Urothelium cell line (cell line): ENCODE measurements around the gene NFATC1.
A peak's percentile ranks its signal among the peaks of the same experiment; 100 is the strongest.

ENCODE experiments used
- DNase-seq: peaks from one replicate; pipeline ENCODE4 v3.0.0; 2011; ENCODE audit warnings: low spot score, mixed read lengths
- FAIRE-seq: peaks from 2 replicates; lab custom pipeline; 2011; peaks lifted over from hg19 to GRCh38; lab: Jason Lieb, UNC

Gene NFATC1

DNA sequence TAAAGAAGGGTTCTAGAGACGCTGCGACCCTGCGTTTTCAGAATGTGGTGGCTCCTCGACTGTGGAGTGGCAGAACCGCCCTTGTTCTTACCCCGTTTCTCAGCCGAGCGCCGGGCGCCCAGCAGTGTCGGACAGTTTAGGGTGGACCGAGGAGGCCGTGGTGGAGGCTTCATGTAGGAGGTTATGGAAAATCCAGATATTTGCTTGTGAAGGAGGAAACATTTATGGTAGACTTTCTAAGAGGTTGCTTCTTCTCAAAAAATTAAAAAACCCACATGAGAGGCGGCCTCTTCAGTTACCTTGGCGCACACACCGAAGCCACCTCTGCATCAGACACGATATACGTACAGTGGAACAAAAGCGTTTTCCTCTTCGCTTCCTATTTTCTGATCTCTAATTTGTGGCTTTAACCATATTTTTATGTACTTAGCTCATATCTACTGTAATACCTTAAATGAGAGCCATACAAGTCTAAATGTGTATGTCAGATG, 120.8 kb downstream of the NFATC1 start:
- DNase-seq: no peak
- FAIRE-seq: no peak

DNA sequence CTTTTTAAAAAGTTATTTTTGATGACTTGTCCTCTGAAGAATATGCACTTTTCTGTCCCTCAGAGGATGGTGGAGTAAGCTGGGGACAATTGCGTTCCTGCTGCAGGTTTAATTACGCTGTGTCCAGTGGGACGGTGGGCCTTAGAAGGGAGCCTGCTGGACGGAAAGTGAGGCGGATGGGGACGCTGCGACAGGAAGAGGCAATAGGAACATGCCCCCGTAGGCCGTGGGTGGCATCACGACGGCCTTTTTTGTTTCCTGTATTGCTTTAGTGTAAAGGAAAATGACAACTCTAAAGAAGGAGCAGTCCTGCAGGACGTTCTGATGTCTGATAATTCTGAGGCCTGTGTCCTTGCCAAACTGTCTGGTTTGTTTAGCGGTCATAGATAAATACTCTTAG, 121.6 kb downstream of the NFATC1 start:
- DNase-seq (no peak), FAIRE-seq (no peak)

DNA sequence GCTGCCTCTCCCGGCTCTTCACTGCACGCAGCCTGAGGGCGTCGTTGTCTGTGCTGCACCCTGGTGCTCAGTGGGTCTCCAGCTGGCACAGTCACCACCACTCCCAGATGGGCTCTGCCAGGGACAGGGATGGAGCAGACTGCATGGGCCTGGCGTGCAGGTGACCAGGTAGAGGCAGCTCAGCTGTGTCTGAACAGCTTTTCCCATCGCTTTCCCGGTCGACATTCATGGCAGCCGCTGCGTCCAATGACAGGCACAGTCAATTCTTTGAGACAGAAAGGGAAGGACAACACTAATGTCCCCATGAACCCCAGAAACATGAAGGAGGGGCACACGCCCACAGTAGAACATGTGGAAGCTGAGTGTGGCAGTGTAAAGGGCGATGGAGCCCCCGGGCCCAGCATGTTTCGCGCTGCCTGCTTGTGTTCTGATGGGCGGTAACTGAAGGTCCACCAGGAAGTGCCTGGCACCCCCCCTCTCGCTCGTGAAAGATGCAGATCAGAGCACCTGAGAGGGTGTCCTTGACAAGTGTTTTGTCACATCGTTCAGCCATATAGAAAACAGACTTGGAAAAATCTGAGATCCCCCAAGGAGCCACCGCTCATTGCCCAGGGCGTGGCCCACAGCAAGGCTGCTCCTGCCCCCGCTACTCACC, 122.4 kb downstream of the NFATC1 start:
- DNase-seq: no peak
- FAIRE-seq: no peak

DNA sequence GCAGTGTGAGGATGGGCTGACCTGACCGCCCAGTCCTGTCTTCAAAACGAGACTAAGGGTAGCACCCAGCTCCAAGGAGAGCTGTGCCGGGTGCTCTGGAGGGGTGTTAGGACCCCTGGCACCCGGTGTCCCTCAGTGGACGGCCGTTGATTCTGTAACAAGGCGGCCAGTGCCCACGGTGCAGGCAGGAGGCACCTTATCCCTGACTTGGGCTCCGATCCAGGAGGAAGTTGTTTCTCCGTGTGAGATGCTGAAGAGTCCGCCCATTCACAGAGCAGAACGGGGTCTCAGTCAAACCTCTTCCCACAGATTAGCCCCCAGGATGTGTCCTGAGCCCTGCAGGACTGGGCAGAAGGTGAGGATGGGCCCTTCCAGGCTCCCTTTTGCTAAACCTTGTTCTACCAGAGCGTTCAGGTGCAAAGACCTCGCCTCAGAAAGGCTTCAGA, 123.0 kb downstream of the NFATC1 start:
- FAIRE-seq (no peak), DNase-seq (no peak)

DNA sequence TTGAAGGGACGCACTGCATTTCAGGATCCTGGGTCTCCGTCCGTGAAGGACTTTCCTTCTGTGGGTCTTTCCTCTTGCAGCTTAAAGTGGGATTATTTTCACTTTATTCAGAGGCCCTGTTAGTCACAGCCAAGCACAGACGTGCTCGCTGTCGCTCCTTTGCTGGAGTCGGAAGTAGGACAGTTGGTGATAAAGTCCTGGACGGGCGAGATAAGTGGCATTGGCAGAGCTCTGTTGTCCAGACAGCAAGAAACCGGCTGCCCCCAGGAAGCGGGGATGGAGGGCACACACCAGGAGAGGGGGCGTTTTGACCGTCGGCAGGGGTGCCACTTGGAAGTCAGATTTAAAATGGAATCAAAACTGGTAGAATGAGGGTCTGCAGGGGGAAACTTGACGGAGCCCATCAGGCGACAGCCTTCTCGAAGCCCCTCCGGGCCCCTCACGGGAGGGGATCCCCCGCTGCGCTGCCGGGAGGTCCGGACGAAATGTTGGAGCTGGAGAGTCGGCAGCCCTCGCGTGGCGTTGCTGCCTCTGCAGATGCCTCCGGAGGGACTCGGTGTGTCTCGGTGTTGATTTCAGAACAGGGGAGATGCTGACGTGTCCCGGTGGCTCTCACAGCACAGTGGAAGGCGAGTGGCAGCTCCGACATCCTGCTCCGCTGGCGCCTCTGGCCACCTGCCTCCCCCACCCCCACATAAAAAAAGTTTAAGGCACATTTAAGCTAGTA, 124.2 kb downstream of the NFATC1 start:
- DNase-seq (no peak), FAIRE-seq (no peak)

DNA sequence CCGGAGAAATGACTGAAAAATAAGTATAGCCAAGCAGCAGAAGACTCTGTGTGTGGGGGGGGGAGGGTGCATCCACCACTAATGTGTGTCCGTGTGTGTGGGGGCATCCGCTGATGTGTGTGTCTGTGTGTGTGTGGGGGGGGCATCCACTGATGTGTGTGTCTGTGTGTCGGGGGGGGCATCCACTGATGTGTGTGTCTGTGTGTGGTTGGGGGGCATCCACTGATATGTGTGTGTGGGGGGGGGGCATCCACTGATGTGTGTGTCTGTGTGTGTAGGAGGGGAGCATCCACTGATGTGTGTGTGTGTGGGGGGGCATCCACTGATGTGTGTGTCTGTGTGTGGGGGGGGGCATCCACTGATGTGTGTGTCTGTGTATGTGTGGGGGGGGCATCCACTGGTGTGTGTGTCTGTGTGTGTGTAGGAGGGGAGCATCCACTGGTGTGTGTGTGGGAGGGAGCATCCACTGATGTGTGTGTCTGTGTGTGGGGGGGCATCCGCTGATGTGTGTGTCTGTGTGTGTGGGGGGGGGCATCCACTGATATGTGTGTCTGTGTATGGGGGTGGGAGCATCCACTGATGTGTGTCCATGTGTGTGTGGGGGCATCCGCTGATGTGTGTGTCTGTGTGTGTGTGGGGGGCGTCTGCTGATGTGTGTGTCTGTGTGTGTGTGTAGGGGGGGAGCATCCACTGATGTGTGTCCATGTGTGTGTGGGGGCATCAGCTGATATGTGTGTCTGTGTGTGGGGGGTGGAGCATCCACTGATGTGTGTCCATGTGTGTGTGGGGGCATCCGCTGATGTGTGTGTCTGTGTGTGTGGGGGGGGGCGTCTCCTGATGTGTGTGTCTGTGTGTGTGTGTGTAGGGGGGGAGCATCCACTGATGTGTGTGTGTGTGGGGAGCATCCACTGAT, 125.0 kb downstream of the NFATC1 start:
- peak; percentile 42 for FAIRE-seq
- DNase-seq: no peak

DNA sequence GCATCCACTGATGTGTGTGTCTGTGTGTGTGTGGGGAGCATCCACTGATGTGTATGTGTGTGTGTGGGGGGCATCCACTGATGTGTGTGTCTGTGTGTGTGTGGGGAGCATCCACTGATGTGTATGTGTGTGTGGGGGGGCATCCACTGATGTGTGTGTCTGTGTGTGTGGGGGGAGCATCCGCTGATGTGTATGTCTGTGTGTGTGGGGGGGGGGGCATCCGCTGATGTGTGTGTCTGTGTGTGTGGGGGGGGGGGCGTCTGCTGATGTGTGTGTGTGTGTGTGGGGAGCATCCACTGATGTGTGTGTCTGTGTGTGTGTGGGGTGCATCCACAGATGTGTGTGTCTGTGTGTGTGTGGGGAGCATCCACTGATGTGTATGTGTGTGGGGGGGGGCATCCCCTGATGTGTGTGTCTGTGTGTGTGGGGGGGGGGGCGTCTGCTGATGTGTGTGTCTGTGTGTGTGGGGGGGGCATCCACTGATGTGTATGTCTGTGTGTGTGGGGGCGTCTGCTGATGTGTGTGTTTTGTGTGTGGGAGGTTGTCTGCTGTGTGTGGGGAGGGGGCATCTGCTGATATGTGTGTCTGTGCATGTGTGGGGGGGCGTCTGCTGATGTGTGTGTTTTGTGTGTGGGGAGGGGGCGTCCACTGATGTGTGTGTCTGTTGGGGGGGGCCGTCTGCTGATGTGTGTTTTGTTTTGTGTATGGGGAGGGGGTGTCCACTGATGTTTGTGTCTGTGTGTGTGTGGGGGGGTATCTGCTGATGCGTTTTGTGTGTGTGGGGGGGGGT, 125.9 kb downstream of the NFATC1 start:
- no peak for DNase-seq
- peak; percentile 48 for FAIRE-seq

DNA sequence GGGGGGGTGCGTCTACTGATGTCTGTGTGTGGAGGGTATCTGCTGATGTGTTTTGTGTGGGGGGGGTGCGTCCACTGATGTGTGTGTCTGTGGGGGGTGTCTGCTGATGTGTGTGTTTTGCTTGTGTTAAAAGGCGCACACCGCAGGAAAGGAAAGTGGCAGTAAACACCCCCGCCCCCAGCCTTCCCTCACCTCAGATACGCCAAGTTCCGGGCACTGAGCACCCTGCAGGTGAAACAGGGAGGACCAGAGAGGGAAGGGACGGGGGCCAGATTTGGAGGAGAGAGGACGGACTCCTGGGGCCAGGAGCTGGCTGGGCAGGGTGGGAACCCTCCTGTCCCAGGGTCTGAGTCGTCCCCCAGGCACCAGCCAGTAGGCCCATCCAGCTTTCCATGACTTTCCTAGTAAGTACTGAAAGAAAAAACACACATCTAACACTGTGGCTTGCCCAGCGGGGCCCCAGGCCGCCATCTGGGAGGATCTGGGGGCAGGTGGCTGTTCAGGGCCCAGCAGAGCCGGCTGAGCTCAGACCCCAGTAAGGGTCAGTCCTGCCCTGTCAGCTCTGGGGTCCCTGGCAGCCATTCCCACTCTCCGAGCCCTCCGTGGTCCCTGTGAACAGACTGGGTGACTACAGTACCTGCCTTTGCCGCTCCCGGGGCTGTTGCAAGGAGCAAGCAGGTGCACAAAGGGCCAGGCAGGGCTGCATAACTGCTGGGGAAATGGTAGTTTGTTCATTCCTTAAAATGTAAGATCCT, 126.9 kb downstream of the NFATC1 start:
- no peak for FAIRE-seq

DNA sequence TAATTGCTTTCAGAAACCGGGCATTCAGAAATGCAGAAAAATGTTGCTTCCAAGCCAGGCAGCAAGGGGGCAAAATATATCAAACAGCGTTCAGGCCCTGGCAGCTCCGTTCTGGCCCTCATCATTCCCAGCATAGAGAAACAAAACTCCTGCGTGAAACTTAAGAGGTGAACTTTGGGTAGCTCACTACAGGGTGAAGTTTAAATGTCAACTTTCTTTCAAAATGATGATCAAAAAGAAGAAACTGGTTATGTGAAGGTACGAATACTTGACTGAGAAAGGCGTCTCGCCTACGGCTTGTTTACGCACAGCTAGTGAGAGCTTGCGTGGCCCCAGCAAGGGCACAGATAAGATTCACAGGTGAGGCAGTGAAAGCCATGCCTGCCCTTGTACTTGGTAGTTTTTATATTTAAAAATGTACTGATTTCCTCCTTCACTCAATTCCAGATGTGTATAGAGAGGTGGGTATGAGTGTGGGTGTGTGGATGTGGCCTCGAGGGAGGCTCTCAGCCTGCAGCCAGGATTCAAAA, 127.5 kb downstream of the NFATC1 start:
- FAIRE-seq: no peak
- no peak for DNase-seq

More for the DNA sequence above, 126.9 kb downstream of the NFATC1 start:
- DNase-seq: no peak

DNA sequence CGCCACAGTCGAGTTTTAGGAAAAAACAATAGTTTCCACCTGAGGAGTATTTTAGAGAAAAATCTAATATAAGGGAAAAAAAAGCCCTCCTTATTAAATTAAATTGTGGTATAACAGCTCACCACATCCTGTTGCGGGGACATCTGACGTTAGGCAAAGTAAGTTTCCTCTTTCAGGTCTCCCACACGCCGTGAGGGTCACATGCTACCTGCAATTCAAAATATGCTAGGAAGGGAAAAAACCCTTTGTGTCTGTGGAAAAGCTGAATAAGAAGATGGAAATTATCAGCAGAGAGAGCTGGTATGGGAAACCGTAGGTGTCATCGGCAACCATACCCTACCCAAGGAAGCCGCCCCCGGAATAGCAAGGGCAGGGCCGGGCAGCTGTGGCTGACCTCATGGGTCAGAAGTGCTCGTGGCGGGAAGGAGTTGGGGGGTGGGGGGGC, 128.0 kb downstream of the NFATC1 start:
- DNase-seq (peak; percentile 52), FAIRE-seq (no peak)

DNA sequence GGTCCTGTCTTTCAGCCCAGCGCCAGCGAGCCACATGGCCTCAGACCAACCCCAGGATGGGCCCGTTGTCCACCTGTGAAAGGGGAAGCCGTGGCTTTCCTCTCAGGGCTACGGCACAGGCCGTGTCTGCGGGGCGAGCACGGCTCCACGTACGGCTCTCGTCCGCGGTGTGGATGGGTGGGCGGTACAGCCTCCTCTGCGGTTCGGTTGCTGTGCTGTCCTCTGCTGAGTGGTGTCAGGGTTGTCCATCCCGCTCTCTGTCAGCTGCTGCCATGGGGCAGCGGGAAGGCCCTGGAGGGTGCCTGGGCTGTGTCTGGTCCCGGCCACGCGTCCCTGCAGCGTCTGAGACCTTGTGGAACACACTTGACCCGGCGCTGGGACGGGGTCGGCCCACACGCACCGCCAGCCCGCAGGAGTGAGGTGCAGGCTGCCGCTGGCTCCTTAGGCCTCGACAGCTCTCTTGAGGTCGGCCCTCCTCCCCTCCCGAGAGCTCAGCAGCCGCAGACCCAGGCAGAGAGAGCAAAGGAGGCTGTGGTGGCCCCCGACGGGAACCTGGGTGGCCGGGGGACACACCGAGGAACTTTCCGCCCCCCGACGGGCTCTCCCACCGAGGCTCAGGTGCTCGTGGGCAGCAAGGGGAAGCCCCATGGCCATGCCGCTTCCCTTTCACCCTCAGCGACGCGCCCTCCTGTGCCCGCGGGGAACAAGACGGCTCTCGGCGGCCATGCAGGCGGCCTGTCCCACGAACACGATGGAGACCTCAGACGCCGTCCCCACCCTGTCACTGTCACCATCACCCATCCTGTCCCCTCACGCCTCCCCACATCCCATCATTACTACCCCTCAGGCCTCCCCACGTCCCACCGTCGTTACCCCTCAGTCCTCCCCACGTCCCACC, 128.7 kb downstream of the NFATC1 start:
- FAIRE-seq (no peak), DNase-seq (no peak)

DNA sequence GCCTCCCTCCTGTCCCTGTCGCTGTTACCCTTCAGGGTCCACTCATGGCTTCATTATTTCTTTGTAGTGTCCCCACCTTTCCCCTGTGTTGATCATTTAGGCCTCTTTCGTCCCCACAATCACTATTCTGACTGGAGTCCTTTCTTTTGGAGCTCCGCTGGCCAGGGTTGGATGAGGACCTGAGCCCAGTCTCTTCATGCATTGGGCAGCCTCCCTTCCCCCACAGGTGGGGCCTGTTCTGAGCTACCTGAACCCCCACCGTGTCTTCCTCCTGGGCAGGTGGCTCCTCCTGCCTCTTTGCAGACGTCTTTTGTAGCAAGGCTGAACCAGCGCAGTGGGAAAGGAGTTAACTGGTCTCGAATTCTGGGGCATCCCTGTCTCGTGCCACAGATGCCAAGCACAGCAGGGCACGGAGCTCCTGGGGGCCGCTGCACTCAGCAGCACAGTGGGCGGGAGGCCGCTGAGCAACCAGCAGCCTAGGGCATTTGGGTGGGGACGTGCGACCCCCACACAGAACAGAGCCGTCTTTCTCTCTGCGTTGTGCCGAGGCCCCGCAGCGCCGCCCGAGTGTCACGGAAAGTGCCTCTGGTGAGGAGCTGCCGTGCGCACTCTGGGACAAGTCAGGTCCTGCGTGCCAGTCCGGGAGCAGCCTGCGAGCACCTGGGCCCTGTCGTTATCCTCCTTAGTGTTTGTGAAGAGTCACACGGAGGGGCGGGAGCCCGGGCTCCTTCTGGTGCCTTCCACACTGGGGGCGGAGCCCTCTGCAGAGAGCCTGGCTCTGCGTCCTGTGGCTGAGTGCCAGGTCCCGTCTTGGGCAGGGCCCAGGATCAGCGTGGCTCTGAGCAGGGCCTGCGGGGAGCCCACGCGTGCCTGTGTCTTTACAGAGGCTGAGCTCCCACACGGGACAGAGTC, 130.1 kb downstream of the NFATC1 start:
- FAIRE-seq (no peak), DNase-seq (no peak)

DNA sequence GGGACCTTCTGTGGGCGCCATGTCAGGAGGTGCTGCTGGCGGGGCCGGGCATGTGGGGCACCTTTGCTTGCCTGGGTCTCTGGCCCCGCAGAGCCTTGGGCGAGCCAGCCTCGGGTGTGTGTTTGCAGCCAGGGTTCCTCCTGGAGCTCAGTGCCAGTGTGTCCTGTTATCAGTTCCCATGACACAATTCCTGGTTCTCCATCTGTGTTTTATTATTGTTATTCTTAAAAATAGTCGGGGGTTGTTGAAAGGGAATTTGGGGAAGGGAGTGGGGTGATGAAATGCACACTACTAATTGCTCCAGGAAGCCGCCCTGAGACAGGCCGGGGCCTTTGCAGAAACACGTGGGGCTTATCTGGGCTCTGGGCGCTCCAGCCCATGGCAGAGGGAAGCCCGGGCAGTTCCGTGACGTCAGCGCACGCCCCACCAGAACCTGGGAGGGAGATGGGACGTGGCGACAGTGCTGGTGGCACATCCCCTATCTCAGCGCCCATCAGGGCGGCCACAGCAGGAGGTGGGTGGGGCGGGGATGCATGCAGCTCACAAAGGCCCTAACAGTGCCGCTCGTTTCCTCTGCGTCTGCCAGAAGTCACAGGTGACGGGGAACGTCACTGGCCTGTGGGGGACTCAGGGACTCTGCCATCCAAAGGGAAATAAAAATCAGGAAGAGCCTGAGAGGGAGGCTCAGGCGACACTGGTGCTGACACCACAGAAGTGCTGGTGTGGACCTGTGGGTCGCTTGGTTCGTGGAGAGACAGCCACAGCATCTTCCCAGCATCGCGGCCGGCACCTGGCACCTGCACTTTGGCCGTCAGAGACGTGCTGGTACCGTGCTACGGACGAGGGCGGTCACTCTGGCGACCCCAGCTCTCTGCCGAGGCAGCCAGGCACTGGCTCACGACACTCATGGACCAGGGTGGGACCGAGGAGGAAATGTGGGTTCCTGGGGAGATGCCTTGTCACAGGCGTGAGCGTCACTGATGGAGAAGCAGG, 131.0 kb downstream of the NFATC1 start:
- FAIRE-seq (no peak), DNase-seq (no peak)

DNA sequence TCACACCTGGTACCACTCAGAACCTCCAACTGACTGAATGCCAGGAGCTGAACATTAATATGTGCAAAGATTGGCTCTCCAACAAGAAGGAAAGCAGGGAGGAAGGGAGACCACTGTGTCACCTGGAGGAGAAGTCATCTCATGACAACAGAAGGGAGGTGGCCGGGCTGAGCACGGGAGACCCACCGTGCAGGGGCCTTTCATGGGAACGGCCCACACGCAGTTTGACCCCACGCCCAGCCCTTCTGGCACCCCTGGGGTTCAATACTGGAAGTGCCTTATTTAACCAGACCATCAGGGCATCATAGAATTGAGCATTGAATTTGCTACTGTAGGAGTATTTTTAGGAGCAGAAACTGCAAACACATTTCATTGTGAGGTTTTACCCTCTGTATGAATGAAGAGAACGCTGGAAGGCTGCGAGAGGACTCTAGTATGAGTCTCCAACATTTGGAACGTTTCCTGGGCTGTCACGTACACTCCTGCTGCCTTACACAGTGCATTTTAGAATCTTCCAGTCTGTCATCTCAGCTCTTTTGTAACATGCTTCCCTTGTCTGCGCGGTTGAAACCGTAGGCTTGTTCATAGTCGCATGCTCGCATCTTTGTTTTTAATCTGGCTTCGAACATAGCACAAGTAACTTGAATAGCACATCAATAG, 132.1 kb downstream of the NFATC1 start:
- DNase-seq (no peak), FAIRE-seq (no peak)

DNA sequence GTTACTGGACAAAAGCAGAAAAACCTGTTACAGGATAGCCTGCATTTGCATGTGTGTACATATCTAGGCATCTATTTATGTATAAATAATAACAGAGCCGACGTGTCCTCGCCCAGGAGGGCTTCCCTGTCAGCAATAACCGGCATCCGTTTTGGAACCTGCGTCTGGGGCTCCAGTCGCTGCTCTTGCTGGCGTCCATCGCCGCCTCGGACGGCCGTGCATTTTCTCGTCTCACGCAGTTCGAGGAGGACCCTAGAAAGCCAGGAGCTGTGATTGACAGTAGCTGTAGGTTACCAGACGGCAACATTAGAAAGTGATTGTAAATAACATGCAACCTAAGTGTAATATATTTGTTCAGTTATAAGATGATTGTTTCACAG, 132.6 kb downstream of the NFATC1 start:
- DNase-seq (no peak), FAIRE-seq (no peak)

DNA sequence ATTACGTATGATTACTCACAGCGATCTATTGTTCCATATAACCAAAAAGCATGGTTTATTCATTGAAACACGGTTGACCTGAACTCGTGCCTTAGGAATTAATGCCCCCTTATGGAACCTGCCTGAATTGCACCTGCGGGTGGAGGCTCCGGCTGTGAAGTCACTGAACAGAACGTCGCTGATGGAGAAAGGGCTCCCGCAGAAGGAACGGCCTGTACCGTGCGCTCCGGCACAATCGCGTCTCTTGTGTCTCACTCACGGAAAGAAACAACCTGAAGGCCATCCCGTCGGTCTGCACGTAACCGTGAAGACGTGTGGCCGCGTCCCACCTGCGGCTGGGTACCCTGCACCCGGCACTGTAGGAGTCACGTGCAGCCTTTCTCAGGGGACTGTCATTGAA, 133.1 kb downstream of the NFATC1 start:
- no peak for FAIRE-seq
- DNase-seq: peak; percentile 71
